Esophagus squamous epithelium (tissue), 5 donors: ENCODE data around the gene GADD45B. TPM values are rescaled to one million over a fixed set of nuclear protein-coding genes. Genes with fewer than 3 reads are reported as not detected.

Source experiments
- DNase-seq: peaks from one replicate; lab custom pipeline; 2025; lab: John Stamatoyannopoulos, UW
- H3K27ac ChIP-seq, 4 donors: fragments of 200-600 bp; sonication (generic); one replicate each; pipeline ENCODE4 v1.5.1; 2016 to 2019; ENCODE audit warnings: mild to moderate bottlenecking in 1 of 4
- H3K27me3 ChIP-seq, 4 donors: fragments of 200-600 bp; sonication (generic); 1 replicate in 3 of 4; 2 replicates in 1 of 4; pipeline versions ENCODE4 v1.5.1 to v1.6.0; 2017 to 2021; ENCODE audit warnings: antibody characterized with exemption in 1 of 4
- H3K36me3 ChIP-seq, 3 donors: fragments of 200-600 bp; sonication (generic); one replicate each; pipeline ENCODE4 v1.5.1; 2016 to 2019
- H3K4me1 ChIP-seq, 3 donors: fragments of 200-600 bp; sonication (generic); one replicate each; pipeline ENCODE4 v1.5.1; 2017 to 2019
- H3K4me3 ChIP-seq, 4 donors: fragments of 200-600 bp; sonication (generic); 1 replicate in 3 of 4; 2 replicates in 1 of 4; pipeline ENCODE4 v1.5.1; 2016 to 2019; ENCODE audit warnings: mild to moderate bottlenecking in 2 of 4, moderate library complexity in 1 of 4
- H3K9me3 ChIP-seq, 3 donors: fragments of 200-600 bp; sonication (generic); one replicate each; pipeline ENCODE4 v1.5.1; 2016 to 2019
- CTCF ChIP-seq, 6 experiments: fragments of 450-650 bp in 4 of 6; fragments of 200-600 bp in 2 of 6; sonication (generic) in 2 of 6; IDR thresholded peaks; one replicate each; pipeline ENCODE4 v1.5.1; 2016 to 2019; ENCODE audit warnings: antibody characterized with exemption in 6 of 6, mild to moderate bottlenecking in 4 of 6, moderate library complexity in 4 of 6
- POLR2A ChIP-seq, 4 donors: fragments of 450-650 bp; IDR thresholded peaks; one replicate each; pipeline ENCODE4 v1.6.1; 2017; ENCODE audit warnings: antibody characterized with exemption in 4 of 4, mild to moderate bottlenecking in 4 of 4, moderate library complexity in 3 of 4
- WGBS, 2 donors: methylation state at CpG; one replicate each; pipeline ENCODE4 v1.1.5; 2018; 5-methylcytosine and 5-hydroxymethylcytosine counted together
- intact Hi-C: fragments of 100-400 bp; cut with DNase I; formaldehyde crosslinking; loops from one replicate; pipeline ENCODE4 v1.15.0; 2022
- total RNA-seq, 4 donors: library from RNA; depleted of rRNA; stranded (reverse); fragments of >200 nt; gene quantifications; one replicate each; pipeline ENCODE4 v1.1.0, GENCODE V29; 2016
- donor health status: DM: yes; HTN: yes; CAD: no.

GADD45B gene, protein sequence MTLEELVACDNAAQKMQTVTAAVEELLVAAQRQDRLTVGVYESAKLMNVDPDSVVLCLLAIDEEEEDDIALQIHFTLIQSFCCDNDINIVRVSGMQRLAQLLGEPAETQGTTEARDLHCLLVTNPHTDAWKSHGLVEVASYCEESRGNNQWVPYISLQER
- 10 to 100 TPM; 21.6 to 40.1 (median 28.7) TPM for total RNA-seq

GRCh38 chr19:2475702-2476450, at the start of gene GADD45B:
Gene GADD45B, plus strand, starts transcription at chr19:2476127. Its CDS starts 232 bp downstream, at chr19:2476359.
- Histone ChIP-seq H3K36me3 (peaks cover 0 to 10% (median 0%) of the 10 kb centered on the region in 3 donors), H3K9me3 (no peaks in the 10 kb centered on the region), H3K4me3 (peak within 1 kb of the TSS; percentile 64 to 94 (median 88)), H3K27me3 (no peaks in the 10 kb centered on the region), H3K4me1 (peaks cover 28 to 59% (median 37%) of the 10 kb centered on the region in 3 donors), H3K27ac (peak within 1 kb of the TSS; percentile 90 to 96 (median 91))
- peak in 4 of 6 experiments; percentile 6 to 30 (median 18) for TF ChIP-seq CTCF (IDR thresholded peaks at IDR 0.05)
- peak; percentile 70 to 100 (median 100) for TF ChIP-seq POLR2A (IDR thresholded peaks at IDR 0.05)
- DNase-seq, result peak; percentile 88
- intact Hi-C loops, result loop anchor here (2.0 to 5.0 kb wide), 2 partner anchors 66 to 135 kb away; no protein-coding TSS in a partner anchor
- 0 to 2% methylated on average over 22 to 25 of the region's 70 CpGs for WGBS, 2 donors

DNA sequence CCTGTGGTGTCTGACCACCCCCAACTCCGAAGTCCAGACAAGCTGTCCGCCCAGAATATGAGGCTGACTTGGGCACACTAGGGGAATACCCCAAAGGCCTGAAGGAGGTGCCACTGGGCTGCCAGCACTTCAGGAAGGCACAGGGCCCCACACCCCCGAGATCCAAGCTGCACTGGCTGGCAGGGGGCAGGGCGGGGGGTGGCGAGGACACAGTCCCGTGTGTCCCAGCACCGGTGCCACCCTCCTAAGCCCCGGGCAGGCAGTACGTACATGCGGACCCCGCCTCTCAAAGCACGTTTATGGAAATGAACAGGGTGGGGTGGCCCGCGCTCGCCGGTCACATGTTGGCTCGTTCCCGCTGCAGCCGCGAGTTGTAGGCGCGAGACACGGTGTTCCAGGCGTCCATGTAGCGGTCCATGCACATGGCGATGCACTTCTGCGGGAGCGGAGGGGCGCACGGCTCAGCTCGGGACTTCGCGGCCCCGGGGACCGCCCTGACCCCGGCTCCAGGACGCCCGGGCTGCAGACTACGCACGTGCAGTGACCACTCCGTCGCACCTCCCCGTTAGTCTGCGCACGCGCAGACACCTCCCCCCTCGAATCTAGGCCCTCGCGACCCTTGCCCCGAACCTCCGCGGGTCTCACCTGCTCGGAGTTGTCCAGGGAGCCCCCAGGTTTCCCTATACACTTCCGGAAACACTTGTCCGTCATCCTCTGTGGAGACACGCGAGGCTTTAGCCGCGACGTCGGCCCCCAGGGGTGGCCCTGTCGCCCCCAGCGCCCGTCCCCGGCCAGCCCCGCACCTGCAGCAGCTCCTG, 49.1 kb upstream of the GADD45B start:
- H3K27ac ChIP-seq, result peak overlapping the region; percentile 93 to 98 (median 98)
- 0% methylated on average over 33 to 39 of the region's 66 CpGs for WGBS, 2 donors
- intact Hi-C loops, result no loop called here
- H3K4me1 ChIP-seq, result peaks cover 23 to 48% (median 32%) of the 10 kb centered on the region in 3 donors
- peaks cover 0 to 61% (median 9%) of the 10 kb centered on the region in 3 donors for H3K36me3 ChIP-seq
- DNase-seq, result no peak
- peak overlapping the region; percentile 79 to 96 (median 88) for H3K4me3 ChIP-seq
- no peaks in the 10 kb centered on the region for H3K27me3 ChIP-seq
- H3K9me3 ChIP-seq, result no peaks in the 10 kb centered on the region
- TF ChIP-seq CTCF (IDR thresholded peaks at IDR 0.05), result no peak
- no peak for TF ChIP-seq POLR2A (IDR thresholded peaks at IDR 0.05)

- no peaks in the 10 kb centered on the region for H3K27me3 ChIP-seq
- peaks cover 0 to 70% (median 9%) of the 10 kb centered on the region in 3 donors for H3K36me3 ChIP-seq
- H3K27ac ChIP-seq, result peak within 1 kb of the TSS; percentile 93 to 98 (median 98)
- 0% methylated on average over 7 to 17 of the region's 77 CpGs for WGBS, 2 donors
- H3K4me3 ChIP-seq, result peak within 1 kb of the TSS; percentile 79 to 96 (median 88)
- DNase-seq, result peak; percentile 87
- intact Hi-C loops, result no loop called here
- peaks cover 23 to 48% (median 32%) of the 10 kb centered on the region in 3 donors for H3K4me1 ChIP-seq
- no peaks in the 10 kb centered on the region for H3K9me3 ChIP-seq
- TF ChIP-seq POLR2A (IDR thresholded peaks at IDR 0.05) (peak in 3 of 4 donors; percentile 44 to 77 (median 62)), CTCF (IDR thresholded peaks at IDR 0.05) (peak in 1 of 6 experiments; percentile 13)
Observed at GRCh38 chr19:2427429-2428320, 48.3 kb upstream of the GADD45B start, which contains the start of gene TIMM13. Gene TIMM13, minus strand, starts transcription at chr19:2427586. Its CDS starts 53 bp downstream, at chr19:2427533.

DNA sequence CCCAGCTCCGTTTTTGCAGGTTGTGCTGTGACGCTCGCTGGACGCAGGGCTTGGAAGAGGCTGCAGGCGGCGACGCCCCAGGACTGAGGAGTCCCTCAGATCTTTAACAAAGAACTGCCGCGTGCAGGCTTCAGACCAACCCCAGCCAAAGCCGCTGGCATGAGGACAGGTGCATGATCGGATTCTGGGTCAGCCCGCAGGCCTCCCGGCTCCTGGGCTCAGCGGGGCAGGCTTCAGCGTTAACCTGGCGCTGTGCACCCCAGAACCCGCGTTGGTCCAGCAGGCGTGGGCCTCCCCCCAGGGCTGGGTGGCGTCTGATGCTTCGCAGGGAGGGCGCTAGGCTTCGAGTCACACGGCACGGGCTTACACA, 47.6 kb upstream of the GADD45B start:
- no peak for DNase-seq
- Histone ChIP-seq H3K27me3 (no peaks in the 10 kb centered on the region), H3K4me1 (peaks cover 23 to 48% (median 32%) of the 10 kb centered on the region in 3 donors), H3K9me3 (no peaks in the 10 kb centered on the region), H3K36me3 (peaks cover 0 to 68% (median 9%) of the 10 kb centered on the region in 3 donors), H3K27ac (peak overlapping the region; percentile 93 to 98 (median 98)), H3K4me3 (peak overlapping the region; percentile 79 to 96 (median 88))
- TF ChIP-seq CTCF (IDR thresholded peaks at IDR 0.05), result no peak
- no peak for TF ChIP-seq POLR2A (IDR thresholded peaks at IDR 0.05)
- intact Hi-C loops, result no loop called here
- 14 to 56% methylated on average over 10 of the region's 25 CpGs for WGBS, 2 donors
